GM19463 (cell line): ENCODE data around the gene PTPRD.

ENCODE experiments used
- ATAC-seq: cut with Tn5 transposase; IDR thresholded peaks from one replicate; pipeline ENCODE4 v1.9.1; 2021; ENCODE audit warnings: mild to moderate bottlenecking, moderate library complexity; ENCODE audit not compliant: unreplicated experiment

PTPRD gene

DNA sequence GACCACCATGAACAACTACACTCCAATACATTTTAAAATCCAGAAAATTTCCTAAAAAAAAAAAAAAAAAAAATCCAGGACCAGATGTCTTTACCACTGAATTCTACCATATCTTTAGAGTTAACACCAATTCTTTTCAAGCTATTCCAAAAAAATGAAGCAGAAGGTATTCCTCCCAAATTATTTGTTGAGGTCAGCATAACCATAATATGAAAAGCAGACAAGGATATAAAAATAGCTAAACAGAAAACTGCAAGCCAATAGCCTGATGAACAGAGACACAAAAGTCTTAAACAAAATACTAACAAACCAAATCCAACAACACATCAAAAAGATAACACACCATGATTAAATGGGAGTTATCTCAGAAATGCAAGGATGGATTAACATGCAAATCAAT lies 695.4 kb downstream of the PTPRD start:
- no peak for ATAC-seq

DNA sequence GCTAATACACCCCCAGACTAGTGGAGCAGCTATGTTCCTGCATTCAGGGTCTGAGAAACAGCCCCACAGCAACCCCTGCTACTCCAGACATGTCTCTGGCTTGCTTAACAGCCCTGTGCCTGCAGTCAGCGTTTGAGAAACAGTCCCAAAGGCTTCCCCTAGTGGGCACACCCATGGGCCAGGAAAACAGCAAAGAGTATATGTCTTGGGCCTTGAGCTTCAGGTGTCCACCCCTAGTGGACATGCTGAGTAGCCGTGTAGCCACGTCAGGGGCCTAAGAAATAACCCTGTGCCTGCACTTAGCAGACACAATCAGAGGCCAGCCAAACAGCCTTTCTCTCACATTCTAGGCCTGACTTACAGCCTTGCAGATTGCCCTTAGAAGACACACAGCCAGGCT lies 698.6 kb downstream of the PTPRD start:
- no peak for ATAC-seq

DNA sequence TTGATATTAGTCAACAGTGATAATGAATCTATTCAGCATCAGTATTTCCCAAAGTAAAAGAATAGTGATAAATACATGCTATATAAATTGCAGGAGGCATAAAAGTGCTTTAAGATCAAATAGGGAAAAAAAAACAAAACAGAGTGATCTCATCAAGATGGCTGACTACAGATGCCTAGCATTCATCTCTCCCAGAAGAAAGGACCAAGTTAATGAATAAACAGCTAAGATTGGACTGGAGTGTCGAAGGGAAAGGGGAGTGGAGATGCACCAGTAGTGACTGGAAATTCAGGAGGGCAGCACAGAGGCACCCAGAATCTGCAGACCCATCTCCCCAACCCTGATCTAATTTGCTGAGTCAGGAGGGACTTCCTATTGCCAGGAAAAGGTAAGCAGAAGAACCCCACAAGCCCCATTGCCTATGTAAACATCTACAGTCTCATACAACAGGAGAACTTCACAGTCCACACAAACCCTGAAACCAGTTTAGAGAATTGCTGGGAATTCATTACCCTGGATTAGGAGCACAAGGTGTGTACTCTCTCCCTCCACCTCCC lies 699.4 kb downstream of the PTPRD start:
- ATAC-seq: no peak

DNA sequence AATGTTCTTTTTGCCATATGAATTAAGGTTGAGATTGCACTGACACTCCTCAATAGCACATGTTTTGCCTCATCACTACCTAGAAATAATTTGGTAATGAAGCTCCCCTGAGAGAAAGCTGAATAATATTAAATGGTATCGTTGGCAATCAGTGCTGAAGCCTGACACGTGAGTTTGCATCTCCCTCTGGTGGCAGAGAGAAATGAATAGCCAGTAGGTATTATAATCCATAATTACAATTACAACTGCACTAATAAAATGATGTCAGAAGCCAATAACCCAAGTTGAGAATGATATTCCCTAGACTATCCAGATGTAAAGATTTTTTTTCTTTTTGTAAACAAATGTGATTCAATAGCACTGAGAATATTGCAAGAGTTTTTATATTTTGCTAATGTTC lies 700.3 kb downstream of the PTPRD start:
- no peak for ATAC-seq

DNA sequence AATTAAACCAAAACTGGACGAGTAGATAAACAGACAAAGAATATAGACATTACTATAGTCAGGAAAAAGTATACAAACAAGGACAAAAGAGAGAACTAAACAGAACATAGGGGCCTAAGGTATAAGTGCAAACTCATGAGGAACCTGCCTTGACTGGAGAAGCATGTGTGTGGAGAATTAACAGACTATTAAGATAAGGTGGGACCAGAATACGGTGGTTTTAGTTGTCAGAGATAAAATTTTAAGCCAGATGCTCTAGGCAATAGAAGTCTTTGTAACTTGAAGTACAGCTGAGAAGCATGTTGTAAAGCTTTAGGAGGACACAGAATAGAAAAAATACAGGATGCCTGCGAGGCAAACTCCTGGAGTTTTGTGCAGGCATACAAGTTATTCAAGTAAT lies 707.1 kb downstream of the PTPRD start:
- ATAC-seq: no peak

DNA sequence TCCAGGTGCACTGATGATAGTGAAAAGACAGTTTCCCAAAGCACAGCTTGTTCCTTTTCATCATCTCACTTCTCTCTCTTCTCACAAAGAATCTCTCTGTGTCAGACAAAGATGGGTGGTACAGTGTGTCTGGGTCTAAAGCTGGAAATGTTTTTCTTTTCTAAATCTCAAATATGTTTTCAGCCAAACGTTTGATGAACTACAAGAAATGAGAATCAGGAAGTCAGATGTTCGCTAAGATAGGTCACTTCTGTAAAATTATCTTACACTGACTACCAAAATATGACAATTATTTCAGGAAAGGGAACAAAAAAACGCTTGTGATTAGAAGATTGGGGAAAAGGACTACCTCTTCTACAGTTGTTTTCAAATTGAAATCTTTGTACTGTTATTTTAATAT lies 708.8 kb downstream of the PTPRD start:
- ATAC-seq: no peak

DNA sequence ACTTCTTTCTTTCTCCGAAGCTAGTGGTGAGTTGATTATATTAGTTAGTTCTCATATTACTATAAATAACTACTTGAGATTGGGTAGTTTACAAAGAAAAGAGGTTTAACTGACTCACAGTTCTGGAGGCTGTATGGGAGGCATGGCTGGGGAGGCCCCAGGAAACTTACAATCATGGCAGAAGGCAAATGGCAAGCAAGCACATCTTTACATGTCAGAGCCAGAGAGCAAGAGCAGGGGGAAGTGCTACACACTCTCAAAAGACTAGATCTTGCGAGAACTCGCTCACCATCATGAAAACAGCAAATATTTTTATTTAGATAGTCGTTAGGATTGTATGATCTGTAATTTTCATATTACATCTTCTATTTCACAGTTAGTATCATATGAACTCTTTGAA lies 711.2 kb downstream of the PTPRD start:
- no peak for ATAC-seq

DNA sequence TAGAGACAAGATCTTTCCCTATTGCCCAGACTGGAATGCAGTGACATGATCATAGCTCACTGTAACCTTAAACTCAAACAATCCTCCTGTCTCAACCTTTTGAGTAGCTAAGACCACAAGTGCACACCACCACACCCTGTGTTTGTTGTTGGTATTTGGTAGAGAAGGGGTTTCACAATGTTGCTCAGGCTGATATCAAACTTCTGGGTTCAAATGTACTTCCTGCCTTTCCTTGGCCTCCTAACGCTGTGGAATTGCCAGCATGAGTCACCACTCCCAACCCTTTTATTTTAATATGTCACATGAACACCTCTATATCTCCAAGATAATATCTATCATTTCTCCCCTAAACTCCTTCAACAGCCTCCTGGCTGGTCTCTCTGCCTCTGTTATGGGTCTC lies 719.0 kb downstream of the PTPRD start:
- no peak for ATAC-seq

DNA sequence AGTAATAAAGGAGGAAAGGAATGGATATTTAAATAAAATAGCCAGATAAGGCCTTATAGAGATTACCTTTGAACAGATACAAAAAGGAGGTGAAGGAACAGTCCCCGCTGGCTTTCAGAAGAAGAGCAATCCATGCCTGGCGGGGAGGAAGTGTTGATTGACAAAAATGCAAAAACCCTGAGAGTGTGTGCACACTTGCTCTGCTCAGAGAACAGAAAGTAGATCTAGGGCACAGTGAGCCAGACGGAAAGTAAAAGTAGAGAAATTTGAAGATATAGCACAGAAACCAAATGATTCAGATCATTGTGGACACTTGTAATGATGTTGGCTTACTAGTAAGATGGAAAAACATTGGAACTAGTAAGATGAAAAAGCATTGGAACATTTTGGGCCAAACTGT lies 720.6 kb downstream of the PTPRD start:
- ATAC-seq: no peak

DNA sequence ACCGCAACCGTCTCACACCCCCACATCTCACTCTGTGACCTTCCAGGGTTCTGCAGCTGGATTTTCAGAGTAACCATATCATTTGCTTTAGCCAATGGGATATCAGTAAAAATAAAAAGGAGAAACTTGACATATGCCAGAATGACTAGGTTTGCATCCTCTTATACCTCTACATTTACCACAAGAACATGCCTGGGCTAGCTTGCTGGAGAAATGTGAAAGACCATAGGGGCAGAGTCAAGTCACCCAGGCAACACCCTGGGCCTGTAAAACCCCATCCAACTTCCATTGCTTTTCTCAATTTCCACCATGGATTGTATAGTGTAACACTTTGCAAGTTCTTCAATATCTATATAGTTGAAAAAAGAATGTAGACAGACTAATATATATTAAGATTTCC lies 731.1 kb downstream of the PTPRD start:
- no peak for ATAC-seq

DNA sequence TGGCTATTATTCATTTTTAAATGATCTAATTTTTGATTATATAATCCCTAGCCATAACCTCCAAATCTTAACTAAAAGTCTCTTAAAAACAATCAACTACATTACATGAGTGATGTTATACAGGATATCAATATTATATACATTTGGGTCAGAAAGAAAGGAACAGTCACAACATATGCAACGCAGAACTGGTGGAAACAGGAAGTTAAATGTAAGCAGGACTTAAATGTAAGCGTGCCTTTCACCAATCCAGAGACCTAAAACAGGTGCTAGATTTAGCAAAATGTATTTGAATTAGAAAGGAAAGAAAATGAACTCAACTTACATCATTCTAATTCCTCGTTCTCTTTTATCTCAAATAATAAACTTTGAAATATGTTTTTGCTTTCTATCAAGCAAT lies 738.5 kb downstream of the PTPRD start:
- ATAC-seq: no peak

DNA sequence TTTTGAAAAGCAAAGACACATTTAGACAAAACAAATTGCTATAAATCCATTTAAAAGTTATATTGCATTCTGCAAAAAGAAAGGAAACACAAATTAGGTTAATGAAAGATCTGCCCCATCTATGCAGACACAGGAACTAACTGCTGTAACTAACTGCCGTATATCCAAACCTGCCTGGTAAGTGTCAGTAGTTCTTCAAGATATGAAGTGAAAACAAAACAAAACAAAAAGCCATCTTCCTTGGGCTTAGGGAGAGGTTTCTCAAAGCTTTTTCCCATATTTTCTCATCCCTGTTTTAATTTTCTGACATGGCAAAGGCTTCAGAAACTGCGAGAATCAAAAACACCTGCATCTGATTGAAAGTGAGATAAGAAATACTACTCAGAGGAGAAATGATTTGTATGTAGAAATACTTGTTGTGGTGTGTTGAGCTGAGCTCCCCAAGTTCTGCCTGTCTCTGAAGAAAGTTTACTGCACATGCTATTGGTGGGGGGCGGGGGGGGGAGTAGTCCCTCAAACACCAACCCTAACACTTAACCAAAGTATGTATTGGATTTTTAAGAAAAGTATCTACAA lies 750.5 kb downstream of the PTPRD start:
- no peak for ATAC-seq

DNA sequence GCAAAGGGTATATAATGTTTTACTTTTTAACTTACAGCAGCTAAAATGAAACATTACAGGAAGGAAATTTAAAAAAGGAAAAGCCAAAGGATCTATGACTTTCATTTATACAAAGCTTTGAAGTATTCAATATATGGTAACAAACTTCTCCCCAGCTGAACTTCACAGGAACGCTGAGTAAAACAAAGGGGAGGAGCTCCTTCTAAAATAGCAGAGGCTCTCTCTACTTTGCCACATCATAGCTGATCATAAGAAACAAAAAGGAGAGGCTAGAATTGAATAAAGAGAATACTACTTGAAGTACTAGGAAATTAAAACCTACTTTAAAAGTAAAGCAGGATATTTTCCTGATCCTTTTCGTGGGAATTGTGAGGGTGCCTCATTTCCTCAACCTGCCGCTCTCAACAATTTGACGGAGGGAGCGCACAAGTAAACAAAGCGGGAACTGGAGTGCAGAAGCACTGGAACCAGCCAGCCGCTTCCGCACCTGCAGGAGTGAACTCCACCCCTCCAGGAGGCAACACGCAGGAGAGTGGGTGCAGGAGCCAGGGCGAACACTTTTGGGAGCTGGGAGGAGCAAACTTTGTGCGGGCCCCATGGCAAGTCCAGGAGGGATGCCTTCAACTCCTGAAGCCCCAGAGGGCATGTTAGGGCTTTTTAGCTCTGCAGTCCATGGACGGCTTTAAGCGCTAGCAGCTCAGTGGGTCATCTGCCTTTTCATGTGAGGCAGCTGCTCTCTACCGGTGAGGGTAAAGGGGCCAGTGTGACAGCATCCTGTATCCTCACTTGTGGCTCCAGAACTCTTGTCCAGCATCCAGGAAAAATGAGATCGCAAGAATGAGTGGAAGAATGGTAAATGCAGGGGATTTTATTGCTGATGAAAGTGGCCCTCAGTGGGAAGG lies 757.4 kb downstream of the PTPRD start:
- no peak for ATAC-seq

DNA sequence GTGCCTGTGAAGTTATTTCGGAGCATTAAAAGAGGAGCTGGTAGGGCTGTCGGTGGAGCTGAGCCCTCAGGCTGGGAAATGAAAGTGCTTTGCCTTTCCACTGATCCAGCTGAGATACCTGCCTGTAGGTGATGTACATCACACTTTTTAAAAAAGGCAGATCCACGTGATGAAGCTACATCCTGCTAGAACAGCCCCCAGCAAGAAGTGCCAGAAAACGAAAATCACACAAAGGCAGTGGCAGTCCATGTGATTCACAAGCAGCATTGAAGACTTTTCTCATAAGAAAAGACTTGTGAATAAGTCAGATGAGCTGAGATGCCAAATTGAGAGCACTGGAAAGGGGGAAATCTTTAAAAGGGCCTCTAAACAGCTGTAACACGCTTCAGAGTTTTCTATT lies 765.1 kb downstream of the PTPRD start:
- ATAC-seq: no peak

DNA sequence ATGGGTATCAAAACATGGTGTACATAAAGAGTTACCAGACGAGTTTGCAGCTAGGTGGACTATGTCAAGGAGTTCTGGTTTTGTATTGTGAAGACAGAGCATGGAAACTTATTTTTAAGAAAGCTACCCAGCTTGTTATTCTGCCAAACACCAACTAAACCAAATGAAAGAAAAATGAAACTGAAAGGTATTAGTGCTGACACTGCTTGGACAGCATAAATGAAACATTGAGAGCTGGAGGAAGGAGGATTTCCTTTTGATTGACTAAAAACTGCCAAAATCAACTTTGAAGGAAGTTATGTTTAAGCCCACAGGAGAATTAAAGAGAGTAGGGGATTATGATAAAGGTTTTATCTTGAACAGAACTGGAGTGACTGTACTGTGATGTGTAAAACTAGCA lies 766.2 kb downstream of the PTPRD start:
- ATAC-seq: peak; percentile 82

DNA sequence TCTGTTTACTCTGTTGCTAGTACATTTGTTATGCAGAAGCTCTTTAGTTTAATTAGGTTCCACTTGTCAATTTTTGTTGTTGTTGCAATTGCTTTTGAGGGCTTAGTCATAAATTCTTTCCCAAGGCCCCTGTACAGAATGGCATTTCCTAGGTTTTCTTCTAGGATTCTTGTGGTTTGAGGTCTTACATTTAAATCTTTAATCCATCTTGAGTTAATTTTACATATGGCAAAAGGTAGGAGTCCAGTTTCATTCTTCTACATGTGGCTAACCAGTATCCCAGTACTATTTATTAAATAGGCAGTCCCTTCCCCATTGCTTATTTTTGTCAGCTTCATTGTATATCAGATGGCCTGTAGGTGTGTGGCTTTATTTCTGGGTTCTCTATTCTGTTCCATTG lies 792.4 kb downstream of the PTPRD start:
- no peak for ATAC-seq

DNA sequence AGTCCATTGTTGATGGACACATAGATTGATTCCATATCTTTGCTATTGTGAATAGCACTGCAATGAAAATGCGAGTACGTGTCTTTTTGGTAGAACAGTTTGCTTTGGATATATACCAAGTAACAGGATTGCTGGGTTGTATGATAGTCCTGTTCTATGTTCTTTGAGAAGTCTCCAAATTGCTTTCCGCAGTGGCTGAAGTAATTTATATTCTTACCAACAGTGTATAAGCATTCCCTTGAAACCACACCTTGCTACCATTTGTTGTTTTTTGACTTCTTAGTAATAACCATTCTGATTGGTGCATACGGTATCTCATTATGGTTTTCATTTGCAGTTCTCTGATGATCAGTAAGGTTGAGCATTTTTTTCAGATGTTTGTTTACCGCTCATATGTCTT lies 792.9 kb downstream of the PTPRD start:
- no peak for ATAC-seq

DNA sequence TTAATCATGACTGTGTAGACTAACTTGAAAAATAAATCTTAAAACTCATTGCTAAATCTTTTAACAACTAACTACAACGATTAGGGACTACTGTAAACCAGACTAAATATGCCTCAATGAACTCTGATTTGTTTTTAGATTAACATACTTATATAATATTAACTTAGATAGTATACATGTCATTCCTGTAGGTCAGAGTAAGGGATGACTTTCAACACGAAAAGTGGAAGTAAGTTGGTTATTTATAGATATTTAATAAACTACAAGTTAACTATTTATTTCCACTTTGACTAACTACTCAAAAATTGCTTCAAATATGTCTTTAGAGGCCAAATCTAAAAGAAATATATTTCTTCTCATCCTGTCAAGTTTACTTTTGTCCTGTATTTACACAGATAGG lies 795.6 kb downstream of the PTPRD start:
- no peak for ATAC-seq

DNA sequence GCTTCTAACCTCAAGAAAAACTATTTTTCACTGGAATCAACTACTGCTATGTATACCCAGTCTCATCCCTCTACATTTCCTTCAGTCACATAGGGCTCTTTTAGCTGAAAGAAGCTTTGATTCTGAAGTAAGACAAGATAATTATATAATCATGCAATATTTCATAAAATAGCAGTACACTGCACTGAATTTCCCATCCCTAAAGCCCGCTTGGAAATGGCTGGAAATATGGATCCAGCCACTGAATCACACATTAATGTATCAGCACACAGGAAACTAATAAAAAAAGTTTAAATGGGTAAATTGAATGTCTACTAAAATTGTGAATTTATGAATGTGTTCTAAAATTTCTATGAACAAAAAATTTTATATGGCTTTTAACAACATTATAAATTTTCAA lies 808.7 kb downstream of the PTPRD start:
- no peak for ATAC-seq

DNA sequence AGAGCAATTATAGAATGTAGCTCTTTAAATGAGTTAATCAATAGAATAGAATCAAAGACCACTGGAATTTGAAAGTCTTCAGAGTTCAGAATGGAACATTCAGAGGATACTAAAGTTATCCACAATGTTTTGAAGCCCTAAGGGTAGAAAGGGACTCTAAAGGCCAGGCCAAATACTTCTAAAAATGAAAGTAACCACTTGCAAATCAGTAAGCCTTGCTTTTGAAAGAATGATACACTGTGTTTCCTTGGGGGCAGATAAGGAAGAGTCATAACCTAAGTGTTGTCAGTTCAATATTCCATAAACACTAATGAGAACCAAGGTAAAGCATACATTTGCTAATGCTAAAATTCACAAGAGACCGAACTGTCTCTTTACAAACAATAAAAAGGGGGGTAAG lies 813.5 kb downstream of the PTPRD start:
- ATAC-seq: no peak

DNA sequence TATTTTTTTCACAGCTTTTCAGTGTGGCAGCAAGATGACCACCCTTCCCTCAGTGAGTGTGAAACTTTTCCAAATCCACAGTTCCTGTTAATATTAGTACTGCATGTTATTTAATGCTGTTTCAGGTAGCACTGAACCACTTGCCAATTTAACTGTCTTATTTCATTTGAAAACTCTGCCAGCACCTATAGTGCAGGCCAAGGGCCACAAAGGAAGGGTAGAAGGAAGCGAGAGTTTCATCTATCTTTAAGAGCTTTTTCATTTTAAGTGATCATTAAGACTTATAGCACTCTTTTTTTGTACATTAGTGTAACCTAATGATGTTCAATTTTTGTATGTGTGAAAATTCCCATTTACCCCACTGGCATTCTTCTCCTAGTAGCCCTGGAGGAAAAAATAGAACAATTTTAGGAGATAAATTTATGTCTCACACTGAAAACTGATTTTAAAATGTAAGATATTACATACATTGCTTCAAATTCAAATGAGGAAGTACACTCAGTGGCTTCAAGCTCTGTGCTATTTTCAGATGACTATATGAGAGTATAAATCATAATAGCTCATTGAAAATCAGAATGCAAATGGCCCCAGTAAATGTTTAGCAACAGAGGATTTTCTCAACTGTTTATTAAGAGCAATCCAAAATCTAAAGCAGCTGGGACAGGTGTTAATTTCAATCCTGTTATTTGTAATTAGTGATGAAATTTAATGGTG lies 820.5 kb downstream of the PTPRD start:
- peak; percentile 64 for ATAC-seq

DNA sequence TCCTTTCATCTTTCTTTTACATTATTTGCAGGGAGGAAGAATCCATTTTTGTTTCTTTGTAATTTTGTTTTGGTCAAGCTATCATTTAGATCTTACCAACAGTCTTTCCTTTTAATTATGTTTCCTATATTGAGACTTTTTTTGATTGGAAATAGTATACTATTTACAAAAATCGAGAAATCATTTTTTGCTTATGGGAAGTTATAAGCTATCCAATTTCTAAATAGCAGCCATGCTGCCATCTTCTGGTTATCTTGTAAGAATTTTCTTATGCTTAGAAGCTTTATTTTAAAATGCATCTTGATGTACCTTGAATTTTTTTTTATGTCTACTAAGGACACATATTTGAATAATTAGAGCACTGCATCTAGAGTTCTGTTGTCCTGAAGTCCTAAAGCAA lies 821.2 kb downstream of the PTPRD start:
- no peak for ATAC-seq
